Stimulated activated CD8-positive, alpha-beta memory T cell treated with anti-CD3 and anti-CD28 coated beads, Interleukin-12 subunit alpha, Interleukin-12 subunit beta, amount 100 ng/mL, for 24 hours (primary cell): Measurements from ENCODE around the gene MCRIP2.
"Not testable (repeated sequence)": the region's sequence is repeated elsewhere in the genome, so short reads cannot be mapped to it uniquely, and the experiment has no call there.

Source experiments
- DNase-seq: peaks from one replicate; pipeline ENCODE4 v3.0.0-alpha.2; 2020; ENCODE audit errors: extremely low read depth

The MCRIP2 gene, protein sequence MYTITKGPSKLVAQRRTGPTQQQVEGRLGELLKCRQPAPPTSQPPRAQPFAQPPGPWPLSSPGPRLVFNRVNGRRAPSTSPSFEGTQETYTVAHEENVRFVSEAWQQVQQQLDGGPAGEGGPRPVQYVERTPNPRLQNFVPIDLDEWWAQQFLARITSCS

DNA sequence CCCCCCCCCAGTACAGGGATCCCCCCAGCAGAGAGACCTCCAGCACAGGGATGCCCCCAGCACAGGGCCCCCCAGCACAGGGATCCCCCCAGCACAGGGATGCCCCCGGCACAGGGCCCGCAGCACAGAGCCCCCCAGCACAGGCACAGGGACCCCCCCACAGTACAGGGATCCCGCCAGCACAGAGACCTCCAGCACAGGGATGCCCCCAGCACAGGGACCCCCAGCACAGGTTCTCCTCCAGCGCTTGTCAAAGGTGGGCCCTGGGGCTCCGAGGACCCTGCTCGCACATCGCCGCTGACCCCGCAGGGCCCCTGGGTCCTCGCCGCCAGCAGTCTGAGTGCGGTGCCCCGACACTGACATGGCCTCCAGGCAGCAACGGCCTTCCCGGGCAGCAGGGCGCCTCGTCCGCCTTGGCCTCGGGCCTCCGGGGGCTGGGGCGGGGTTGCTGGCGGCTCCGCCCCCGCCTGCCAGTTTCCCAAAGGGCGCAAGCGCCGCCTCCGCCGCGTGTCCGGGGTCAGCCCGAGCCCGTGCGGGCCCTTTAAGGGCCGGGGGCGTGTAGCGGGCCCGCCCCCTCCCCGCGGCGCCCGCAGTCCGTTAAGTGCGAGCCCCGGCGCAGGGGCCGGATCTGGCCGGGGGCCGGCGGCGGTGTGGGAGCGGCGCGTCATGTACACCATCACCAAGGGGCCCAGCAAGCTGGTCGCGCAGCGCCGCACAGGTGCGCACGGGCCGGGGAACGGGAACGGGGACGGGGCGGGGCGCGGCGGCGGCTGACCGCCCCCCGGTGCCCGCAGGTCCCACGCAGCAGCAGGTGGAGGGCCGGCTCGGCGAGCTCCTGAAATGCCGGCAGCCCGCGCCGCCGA lies at the start of gene MCRIP2:
TSS of gene MCRIP2 (plus strand) at position 503 of the 863 bp plus-strand sequence. CDS start at position 667, 164 bp downstream.
- peak; percentile 52 for DNase-seq

- no peak for DNase-seq
Measured at GRCh38 chr16:591892-592517, 49.6 kb upstream of the MCRIP2 start.

DNA sequence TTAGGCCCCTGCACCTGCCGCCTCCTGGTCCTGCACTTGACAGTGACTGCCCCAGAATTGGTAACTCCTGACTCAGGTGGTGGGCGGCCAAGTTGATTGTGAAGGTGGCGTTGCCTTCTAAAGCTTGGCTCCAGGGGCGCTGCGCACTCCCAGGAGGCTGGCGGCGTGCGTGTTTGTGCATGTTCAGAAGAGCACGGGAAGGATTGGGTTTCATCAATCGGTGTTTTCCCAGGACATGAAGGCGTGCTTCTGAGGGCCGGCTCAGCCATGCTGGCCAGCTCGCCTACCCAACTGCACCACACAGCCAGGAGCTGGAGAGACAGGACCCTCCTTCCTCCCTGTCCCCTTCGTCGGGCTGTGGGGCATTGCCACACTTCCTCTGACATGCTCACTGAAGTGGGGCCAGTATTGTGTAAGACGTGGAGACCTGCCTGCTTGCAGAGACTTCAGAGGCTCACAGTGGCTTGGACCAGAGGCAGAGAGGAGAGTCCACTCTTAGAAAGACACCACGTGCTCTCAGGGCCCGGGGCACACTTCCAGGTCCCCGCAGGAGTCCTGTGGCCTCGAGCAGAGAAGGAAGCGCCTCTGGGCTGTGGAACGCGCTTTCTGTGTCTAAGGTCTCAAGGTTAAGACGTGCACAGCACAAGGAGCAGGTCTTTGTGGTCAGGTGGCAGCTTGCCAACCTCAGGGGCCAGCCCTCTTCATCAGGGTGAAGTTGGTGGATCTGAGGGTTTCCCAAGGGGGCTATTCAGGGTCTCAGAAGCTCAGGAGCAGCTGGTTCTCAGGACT lies 48.9 kb upstream of the MCRIP2 start:
- no peak for DNase-seq

DNA sequence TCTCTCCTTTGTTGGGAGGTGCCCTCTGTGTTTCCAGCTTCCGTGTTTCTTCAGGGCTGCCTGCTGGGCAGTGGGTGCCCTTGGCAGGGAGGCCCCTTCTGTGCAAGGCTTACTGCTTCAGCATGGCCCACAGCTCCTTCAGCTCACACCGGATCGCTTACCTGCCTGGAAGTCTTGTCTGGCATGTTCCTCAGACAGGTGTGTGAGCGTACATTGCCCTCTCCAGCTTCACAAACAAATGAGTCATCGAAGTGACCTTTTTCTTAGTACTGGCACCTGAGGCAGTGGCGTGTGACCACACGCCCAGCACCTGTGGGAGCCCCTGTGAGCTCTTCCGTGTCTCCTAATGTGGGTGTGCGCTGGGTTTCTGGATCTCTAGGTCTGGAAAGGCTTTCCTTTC lies 48.2 kb upstream of the MCRIP2 start:
- DNase-seq, result no peak

GRCh38 chr16:593807-594206 lies 47.8 kb upstream of the MCRIP2 start:
- no peak for DNase-seq

- DNase-seq, result no peak
Measured at GRCh38 chr16:595094-595528, 46.5 kb upstream of the MCRIP2 start.

DNA sequence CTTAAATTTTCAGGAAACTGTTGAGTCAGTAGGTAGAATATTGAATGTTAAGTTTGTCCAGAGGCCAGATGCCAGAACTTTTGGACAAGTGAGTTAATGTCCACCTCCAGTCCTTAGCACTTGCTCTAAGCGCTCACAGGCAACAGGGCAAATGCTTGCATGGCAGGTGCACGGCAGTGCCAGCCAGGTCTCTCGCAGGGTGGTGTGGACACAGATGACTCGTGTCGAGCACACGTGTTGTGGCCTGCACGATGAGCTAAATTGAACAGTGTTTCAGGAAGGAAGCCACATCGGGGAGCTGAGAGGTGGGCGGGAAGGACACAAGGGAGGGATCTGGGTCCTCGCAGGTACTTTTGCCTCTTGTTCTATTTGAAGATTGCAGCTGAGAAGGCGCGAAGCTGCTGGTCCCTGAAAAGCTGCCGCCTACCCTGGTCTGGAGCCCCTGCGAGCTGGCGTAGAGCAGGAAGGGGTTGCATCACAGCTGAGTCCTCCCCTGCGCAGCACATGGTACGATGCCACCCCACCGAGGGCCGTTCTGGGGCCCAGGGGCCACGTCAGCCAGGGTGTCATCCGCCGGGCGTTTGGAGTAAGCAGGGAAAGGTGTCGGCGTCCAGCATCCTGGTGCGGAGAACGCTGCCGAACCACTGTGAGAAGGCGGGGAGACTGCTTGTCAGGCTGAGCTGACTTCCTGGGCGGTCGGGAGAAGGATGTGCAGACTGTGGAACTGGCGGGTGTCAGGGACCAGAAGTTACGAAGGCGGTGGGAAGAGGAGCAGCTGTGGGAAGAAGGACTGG lies 45.5 kb upstream of the MCRIP2 start:
- no peak for DNase-seq

DNA sequence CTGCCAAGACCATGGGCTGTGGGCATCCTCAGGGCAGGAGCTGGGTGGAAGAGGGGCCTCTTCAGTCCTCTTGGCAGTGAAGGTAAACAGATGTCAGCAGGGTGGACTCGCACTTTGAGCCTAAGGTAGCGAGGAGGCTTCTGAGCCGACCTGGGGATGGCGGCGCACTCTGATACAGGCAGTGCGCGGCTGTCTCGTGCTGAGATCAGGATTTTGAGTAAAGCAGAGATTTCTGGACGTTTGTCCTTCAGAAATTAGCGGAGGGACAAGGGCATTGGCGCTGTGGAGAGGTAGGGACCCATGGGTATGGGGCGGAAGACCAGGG lies 44.9 kb upstream of the MCRIP2 start:
- no peak for DNase-seq

DNA sequence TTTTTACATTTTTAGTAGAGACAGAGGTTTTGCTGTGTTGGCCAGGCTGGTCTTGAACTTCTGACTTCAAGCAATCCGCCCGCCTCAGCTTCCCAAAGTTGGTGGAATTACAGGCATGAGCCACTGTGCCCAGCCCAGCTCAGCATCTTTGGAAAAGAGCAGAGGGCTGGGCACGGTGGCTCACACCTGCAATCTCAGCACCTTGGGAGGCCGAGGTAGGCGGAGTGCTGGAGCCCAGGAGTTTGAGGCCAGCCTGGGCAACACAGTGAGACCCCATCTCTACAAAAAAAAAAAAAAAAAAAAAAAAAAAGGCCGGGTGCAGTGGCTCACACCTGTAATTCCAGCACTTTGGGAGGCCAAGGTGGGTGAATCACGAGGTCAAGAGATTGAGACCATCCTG lies 44.0 kb upstream of the MCRIP2 start:
- not testable (repeated sequence) for DNase-seq

DNA sequence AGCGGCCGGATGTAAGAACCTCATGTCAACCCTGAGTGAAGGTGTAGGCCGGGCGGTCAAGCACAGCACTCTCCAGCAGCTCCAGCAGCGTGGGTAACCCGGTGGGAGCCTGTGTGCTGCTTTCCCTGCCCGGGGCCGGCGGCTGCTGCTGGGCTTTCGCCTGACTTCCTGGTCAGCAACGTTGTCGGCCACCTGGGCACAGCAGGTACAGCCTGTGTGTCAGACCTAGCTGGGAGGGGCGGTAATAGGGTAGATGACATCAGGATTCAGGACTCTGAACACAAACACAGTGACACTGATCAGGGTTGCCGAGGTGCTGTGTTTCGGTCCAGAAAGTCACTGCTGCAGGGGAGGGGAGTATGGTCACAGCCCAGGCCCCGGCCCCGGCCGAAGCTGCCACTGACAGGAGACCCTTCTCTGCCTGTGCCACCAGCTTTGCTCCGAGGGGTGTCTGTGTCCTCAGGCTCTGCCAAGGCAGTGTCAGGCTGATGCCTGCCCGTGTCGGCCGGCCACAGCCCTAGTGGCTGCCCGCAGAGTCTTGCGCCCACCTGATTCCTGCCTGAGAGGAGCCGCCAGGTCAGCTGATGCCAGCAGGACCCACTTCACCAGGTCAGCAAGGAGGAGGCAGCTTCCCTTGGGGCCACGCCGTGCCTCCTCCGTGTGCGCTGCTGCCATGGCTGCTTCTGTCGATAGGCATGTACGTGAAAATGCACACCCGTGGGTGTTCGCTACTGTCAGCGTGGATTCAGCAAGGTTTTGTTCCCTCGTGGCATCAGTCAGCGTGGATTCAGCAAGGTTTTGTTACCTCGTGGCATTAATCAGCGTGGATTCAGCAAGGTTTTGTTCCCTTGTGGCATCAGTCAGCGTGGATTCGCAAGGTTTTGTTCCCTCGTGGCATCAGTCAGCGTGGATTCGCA lies 42.5 kb upstream of the MCRIP2 start:
- no peak for DNase-seq

DNA sequence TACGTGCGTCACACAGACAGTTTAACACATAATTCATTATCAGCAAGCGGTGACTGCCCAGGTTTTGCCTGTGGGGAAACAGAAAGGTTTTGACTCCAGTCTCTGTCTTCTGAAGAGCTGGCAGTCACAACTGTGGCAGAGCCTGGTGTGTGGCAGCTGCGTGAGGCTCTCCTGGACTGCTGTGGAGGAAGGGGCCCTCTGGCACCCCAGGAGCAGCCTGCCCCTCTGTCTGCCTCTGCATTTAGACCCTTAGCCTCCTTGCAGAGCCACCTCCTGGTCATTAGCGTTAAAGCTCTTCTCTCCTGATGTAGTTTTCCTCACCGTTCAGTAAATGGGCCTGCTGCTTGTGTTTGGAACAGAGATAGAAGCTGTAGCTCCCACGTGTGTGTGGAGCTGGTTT lies 40.8 kb upstream of the MCRIP2 start:
- no peak for DNase-seq

GRCh38 chr16:603933-604332 lies 37.7 kb upstream of the MCRIP2 start:
- no peak for DNase-seq

- no peak for DNase-seq
Measured at GRCh38 chr16:606656-607307, 34.8 kb upstream of the MCRIP2 start.

- DNase-seq, result no peak
Measured at GRCh38 chr16:608019-608418, 33.6 kb upstream of the MCRIP2 start.

GRCh38 chr16:609316-609715 lies 32.3 kb upstream of the MCRIP2 start:
- DNase-seq, result no peak

DNA sequence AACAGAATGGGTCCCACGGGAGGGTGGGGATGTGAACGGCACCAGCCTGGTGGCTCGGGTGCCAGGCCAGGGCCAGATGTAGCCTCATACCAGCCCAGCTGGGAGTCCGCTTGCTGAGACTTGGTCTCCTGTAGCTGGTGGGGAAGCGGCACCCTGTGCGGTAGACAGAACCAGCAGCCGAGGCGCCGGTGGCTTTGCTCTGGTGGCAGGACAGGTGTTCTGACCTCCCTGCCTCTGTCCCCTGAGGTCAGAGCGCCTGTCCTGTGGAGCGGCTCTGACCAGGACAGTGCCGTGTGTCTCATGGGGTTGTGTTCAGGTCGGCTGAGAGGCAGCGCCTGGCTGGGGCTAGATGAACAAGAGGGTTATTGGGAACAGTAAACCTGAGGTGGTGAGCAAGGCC lies 31.6 kb upstream of the MCRIP2 start:
- no peak for DNase-seq

GRCh38 chr16:610513-611381 lies 30.9 kb upstream of the MCRIP2 start:
- DNase-seq, result no peak

DNA sequence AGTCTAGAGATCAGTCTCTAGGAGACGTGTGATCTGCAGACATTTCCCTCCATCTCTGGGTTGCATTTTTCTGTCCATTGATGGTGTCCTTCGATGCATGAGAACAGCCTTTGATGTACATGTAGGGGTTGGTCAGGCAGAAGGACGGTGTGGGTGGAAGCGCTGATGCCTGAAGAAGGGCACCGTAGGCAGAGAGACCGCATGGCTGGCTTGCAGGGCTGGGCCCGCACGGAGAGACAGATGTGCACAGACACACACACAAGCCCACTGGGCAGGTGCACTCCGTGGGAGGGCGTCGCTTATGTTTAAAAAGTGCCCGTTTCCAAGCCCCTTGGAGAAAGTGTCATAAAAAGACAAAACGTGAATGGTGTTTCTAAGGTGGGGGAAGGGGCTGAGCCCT lies 26.5 kb upstream of the MCRIP2 start:
- no peak for DNase-seq
